Hematopoietic multipotent progenitor cell treated with erythropoietin and hydrocortisone succinate and interleukin-3 and kit ligand, for 15 days (in vitro differentiated cells): ENCODE data around the gene KLHL29.
"Not testable (repeated sequence)": the region's sequence is repeated elsewhere in the genome, so short reads cannot be mapped to it uniquely, and the experiment has no call there.

Experiments
- DNase-seq: peaks from one replicate; pipeline ENCODE4 v3.0.0-alpha.2; 2015; ENCODE audit warnings: low spot score

KLHL29 gene

GRCh38 chr2:23373666-23374065 is 11.3 kb upstream of the KLHL29 start:
- DNase-seq, result no peak

GRCh38 chr2:23375448-23375847 is 9.5 kb upstream of the KLHL29 start:
- no peak for DNase-seq

GRCh38 chr2:23376075-23376474 is 8.9 kb upstream of the KLHL29 start:
- DNase-seq, result no peak

- no peak for DNase-seq
Observed at GRCh38 chr2:23376972-23377371, 8.0 kb upstream of the KLHL29 start.

GRCh38 chr2:23377771-23378170 is 7.2 kb upstream of the KLHL29 start:
- no peak for DNase-seq

GRCh38 chr2:23378496-23378895 is 6.5 kb upstream of the KLHL29 start:
- no peak for DNase-seq

- no peak for DNase-seq
Observed at GRCh38 chr2:23379220-23379695, 5.7 kb upstream of the KLHL29 start.

GRCh38 chr2:23380562-23381065 is 4.4 kb upstream of the KLHL29 start:
- DNase-seq, result no peak

- DNase-seq, result no peak
Observed at GRCh38 chr2:23381084-23381483, 3.9 kb upstream of the KLHL29 start.

- no peak for DNase-seq
Observed at GRCh38 chr2:23381485-23381884, 3.5 kb upstream of the KLHL29 start.

- no peak for DNase-seq
Observed at GRCh38 chr2:23383100-23383499, 1.9 kb upstream of the KLHL29 start.

GRCh38 chr2:23385351-23385747 is 370 bp downstream of the KLHL29 start:
- DNase-seq, result no peak

GRCh38 chr2:23385748-23386338 is 864 bp downstream of the KLHL29 start:
- DNase-seq, result no peak

GRCh38 chr2:23386339-23387220 is 1.6 kb downstream of the KLHL29 start:
- DNase-seq, result no peak

GRCh38 chr2:23387221-23387550 is 2.2 kb downstream of the KLHL29 start:
- no peak for DNase-seq

- DNase-seq, result no peak
Observed at GRCh38 chr2:23387845-23388244, 2.9 kb downstream of the KLHL29 start.

GRCh38 chr2:23388294-23388693 is 3.3 kb downstream of the KLHL29 start:
- no peak for DNase-seq

- no peak for DNase-seq
Observed at GRCh38 chr2:23388756-23389514, 4.0 kb downstream of the KLHL29 start.

GRCh38 chr2:23390152-23390551 is 5.2 kb downstream of the KLHL29 start:
- no peak for DNase-seq

- not testable (repeated sequence) for DNase-seq
Observed at GRCh38 chr2:23391237-23391736, 6.3 kb downstream of the KLHL29 start.

GRCh38 chr2:23393722-23394121 is 8.7 kb downstream of the KLHL29 start:
- no peak for DNase-seq

- DNase-seq, result no peak
Observed at GRCh38 chr2:23394700-23395099, 9.7 kb downstream of the KLHL29 start.
